HEK293T (cell line): ENCODE data around the gene SLAMF9.
A peak's percentile ranks its signal among the peaks of the same experiment; 100 is the strongest.

ENCODE experiments used
- CTCF ChIA-PET: fragments of 350-600 bp; formaldehyde crosslinking; extraction: SDS; loops from one replicate; lab custom pipeline; 2021; ENCODE audit warnings: antibody characterized with exemption, inconsistent platforms; lab: Yijun Ruan, JAX
- POLR2A ChIA-PET: fragments of 350-600 bp; formaldehyde crosslinking; extraction: SDS; loops from one replicate; lab custom pipeline; 2020; ENCODE audit warnings: antibody characterized with exemption, inconsistent platforms; lab: Yijun Ruan, JAX
- DNase-seq: peaks from one replicate; pipeline ENCODE4 v3.0.0; 2012; ENCODE audit warnings: mixed read lengths; ENCODE audit errors: extremely low spot score
- ARNT ChIP-seq: fragments of 450-650 bp; IDR thresholded peaks from 2 replicates; pipeline ENCODE4 v1.6.1; 2017; ENCODE audit warnings: mild to moderate bottlenecking
- BHLHE40 ChIP-seq: fragments of 450-650 bp; IDR thresholded peaks from 2 replicates; pipeline ENCODE4 v1.6.1; 2016; ENCODE audit warnings: mild to moderate bottlenecking, moderate library complexity, borderline replicate concordance
- CTBP1 ChIP-seq: fragments of 450-650 bp; IDR thresholded peaks from 2 replicates; pipeline ENCODE4 v1.6.1; 2016; ENCODE audit warnings: borderline replicate concordance
- ELF4 ChIP-seq: fragments of 450-650 bp; IDR thresholded peaks from 2 replicates; pipeline ENCODE4 v1.6.1; 2017; ENCODE audit warnings: antibody characterized with exemption
- FOXA1 ChIP-seq: fragments of 450-650 bp; IDR thresholded peaks from 2 replicates; pipeline ENCODE4 v1.6.1; 2016; ENCODE audit warnings: mild to moderate bottlenecking
- FOXK2 ChIP-seq: fragments of 450-650 bp; IDR thresholded peaks from 2 replicates; pipeline ENCODE4 v1.6.1; 2016; ENCODE audit warnings: mild to moderate bottlenecking
- FOXM1 ChIP-seq: fragments of 450-650 bp; IDR thresholded peaks from 2 replicates; pipeline ENCODE4 v1.6.1; 2017; ENCODE audit warnings: mild to moderate bottlenecking, borderline replicate concordance
- HDGF ChIP-seq: fragments of 450-650 bp; IDR thresholded peaks from 2 replicates; pipeline ENCODE4 v1.6.1; 2017; ENCODE audit warnings: antibody characterized with exemption, borderline replicate concordance
- L3MBTL2 ChIP-seq: fragments of 450-650 bp; conservative IDR thresholded peaks from 2 replicates; pipeline ENCODE4 v1.6.1; 2016; ENCODE audit warnings: mild to moderate bottlenecking
- LEF1 ChIP-seq: fragments of 450-650 bp; IDR thresholded peaks from 2 replicates; pipeline ENCODE4 v1.6.1; 2017; ENCODE audit warnings: mild to moderate bottlenecking, borderline replicate concordance
- NFRKB ChIP-seq: fragments of 450-650 bp; IDR thresholded peaks from 2 replicates; pipeline ENCODE4 v1.6.1; 2016; ENCODE audit warnings: mild to moderate bottlenecking, moderate library complexity
- PKNOX1 ChIP-seq: fragments of 450-650 bp; IDR thresholded peaks from 2 replicates; pipeline ENCODE4 v1.6.1; 2016
- SP1 ChIP-seq: fragments of 450-650 bp; IDR thresholded peaks from 2 replicates; pipeline ENCODE4 v1.6.1; 2017
- SUZ12 ChIP-seq: fragments of 450-650 bp; IDR thresholded peaks from 2 replicates; pipeline ENCODE4 v1.6.1; 2016; ENCODE audit warnings: mild to moderate bottlenecking
- TARDBP ChIP-seq: fragments of 450-650 bp; IDR thresholded peaks from 2 replicates; pipeline ENCODE4 v1.6.1; 2016
- ZNF384 ChIP-seq: fragments of 450-650 bp; IDR thresholded peaks from 2 replicates; pipeline ENCODE4 v1.6.1; 2016

The SLAMF9 gene

DNA sequence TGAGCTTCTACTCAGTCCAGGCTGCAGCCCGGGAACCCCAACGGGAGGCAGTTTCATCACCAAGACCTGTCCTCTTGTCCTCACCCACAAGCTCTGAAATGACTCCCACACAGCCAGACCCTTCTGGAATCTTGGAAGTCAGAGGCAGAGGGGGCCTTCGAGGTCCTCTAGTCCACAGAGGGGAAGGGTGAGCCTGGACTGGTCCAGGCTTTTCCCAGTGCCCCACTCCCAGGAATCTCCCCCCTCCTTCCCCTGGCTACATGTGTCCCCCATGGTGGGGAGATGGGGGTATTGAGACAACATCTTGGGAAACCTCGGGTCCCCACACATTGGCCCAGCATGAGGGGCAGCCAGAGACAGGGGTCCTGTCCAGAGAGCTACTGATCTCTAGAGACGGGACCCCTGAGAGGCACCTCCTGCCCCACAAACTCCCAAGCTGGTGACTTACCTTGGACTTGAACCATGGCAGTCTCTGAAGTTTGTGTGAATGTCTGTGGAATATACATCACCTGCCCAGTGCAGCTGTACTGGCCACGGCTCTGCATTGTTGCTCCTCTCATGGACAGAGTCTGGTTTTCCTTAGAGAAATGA is 19.4 kb upstream of the SLAMF9 start:
- POLR2A ChIA-PET = no interaction called here
- DNase-seq = no peak
- TF ChIP-seq BHLHE40 = no peak
- TF ChIP-seq FOXK2 = no peak
- TF ChIP-seq CTBP1 = no peak
- no peak for TF ChIP-seq TARDBP
- TF ChIP-seq HDGF = no peak
- no peak for TF ChIP-seq SP1
- no peak for TF ChIP-seq SUZ12
- TF ChIP-seq FOXA1 = no peak
- no peak for TF ChIP-seq LEF1
- TF ChIP-seq PKNOX1 = no peak
- no peak for TF ChIP-seq NFRKB
- TF ChIP-seq L3MBTL2 = no peak
- no peak for TF ChIP-seq ZNF384
- TF ChIP-seq FOXM1 = no peak
- TF ChIP-seq ARNT = no peak
- no peak for TF ChIP-seq ELF4
- CTCF ChIA-PET = interaction anchor here (2.2 kb wide), 1 partner anchor 34 kb away, joined by 8 read pairs; no protein-coding TSS in a partner anchor

- ChIA-PET POLR2A (no interaction called here), CTCF (interaction anchor here (2.2 kb wide), 1 partner anchor 35 kb away, joined by 8 read pairs; no protein-coding TSS in a partner anchor)
- no peak for DNase-seq
- TF ChIP-seq FOXM1 (no peak), FOXK2 (no peak), ARNT (no peak), NFRKB (no peak), BHLHE40 (no peak)
Measured at GRCh38 chr1:159972443-159973205, 18.6 kb upstream of the SLAMF9 start.

DNA sequence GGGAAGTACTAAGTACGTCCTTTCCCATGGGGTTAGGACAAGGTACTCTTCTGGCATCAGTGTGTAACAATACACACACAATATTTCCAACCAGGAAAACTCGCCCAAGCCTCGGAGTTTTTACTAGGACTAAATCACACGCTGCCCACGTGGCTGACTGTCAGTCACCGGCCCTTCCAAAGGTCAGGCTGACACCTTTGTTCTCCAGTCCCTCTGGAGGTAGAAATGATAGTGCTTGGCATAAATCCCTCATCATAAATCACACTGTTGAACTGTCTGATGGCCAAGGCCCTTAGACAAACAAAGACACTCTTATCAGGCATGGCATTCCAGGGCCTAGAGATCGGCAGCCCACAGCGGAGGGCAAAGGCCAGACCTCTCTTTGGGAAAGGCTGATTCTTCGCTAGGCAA is 16.9 kb upstream of the SLAMF9 start:
- TF ChIP-seq PKNOX1 (0 out of 2 replicates have a peak, but pooled peaks have one; percentile 32), NFRKB (no peak), ARNT (no peak), CTBP1 (no peak), BHLHE40 (no peak), FOXK2 (no peak)
- POLR2A ChIA-PET = interaction anchor here (0.9 kb wide), 1 partner anchor 19 kb away, joined by 4 read pairs; no protein-coding TSS in a partner anchor
- CTCF ChIA-PET = no interaction called here

DNA sequence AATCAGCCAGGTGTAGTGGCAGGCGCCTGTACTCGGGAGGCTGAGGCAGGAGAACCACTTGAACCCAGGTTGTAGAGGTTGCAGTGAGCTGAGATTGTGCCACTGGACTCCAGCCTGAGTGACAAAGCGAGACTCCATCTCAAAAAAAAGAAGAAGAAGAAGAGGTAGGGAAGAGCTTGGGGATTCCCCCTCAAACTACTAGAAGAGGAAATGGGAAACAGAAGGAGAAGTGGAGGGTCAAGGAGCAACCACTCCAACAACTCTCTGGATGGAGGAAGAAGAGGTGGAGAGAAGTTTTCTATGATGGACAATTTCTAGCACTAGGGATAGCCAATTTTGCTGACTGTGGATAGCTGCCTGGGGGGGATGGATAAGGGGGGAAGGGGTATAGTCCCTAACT is 14.9 kb upstream of the SLAMF9 start:
- ChIA-PET POLR2A (no interaction called here), CTCF (interaction anchor here (0.7 kb wide), 1 partner anchor 32 kb away, joined by 4 read pairs; no protein-coding TSS in a partner anchor)
- TF ChIP-seq FOXA1 (no peak), L3MBTL2 (no peak), LEF1 (no peak), PKNOX1 (no peak), HDGF (no peak), BHLHE40 (no peak), TARDBP (no peak), SP1 (no peak), ELF4 (no peak), ZNF384 (no peak), ARNT (no peak), NFRKB (no peak), SUZ12 (no peak), FOXM1 (no peak), FOXK2 (no peak), CTBP1 (no peak)
- DNase-seq = no peak

More for the DNA sequence above, 16.9 kb upstream of the SLAMF9 start:
- no peak for DNase-seq

- no peak for DNase-seq
- TF ChIP-seq BHLHE40 (no peak), CTBP1 (no peak), LEF1 (no peak), FOXK2 (no peak), ZNF384 (no peak), FOXM1 (no peak), SUZ12 (no peak), ELF4 (no peak), SP1 (no peak), PKNOX1 (no peak), HDGF (no peak), NFRKB (no peak), TARDBP (no peak), L3MBTL2 (no peak), ARNT (no peak), FOXA1 (no peak)
- ChIA-PET CTCF (interaction anchor here (0.5 kb wide), 1 partner anchor 92 kb away, joined by 3 read pairs; no protein-coding TSS in a partner anchor), POLR2A (no interaction called here)
Measured at GRCh38 chr1:159965263-159965662, 11.2 kb upstream of the SLAMF9 start.
